CD4-positive, alpha-beta memory T cell (primary cell): ENCODE results near the gene BAIAP3. TPM values are rescaled to one million over a fixed set of nuclear protein-coding genes. Genes with fewer than 3 reads are reported as not detected.
A peak's percentile ranks its signal among the peaks of the same experiment; 100 is the strongest.

Experiments used
- CTCF ChIA-PET: fragments of 350-600 bp; sonication (Branson Sonifier 250); formaldehyde crosslinking; loops from one replicate; lab custom pipeline; 2021; ENCODE audit warnings: inconsistent platforms; ENCODE audit not compliant: partially characterized antibody; lab: Charles Lee
- POLR2A ChIA-PET: fragments of 350-600 bp; sonication (Branson Sonifier 250); formaldehyde crosslinking; loops from one replicate; lab custom pipeline; 2021; ENCODE audit not compliant: partially characterized antibody; lab: Charles Lee
- DNase-seq, 5 donors: peaks; one replicate each; pipeline versions ENCODE4 v3.0.0 to v3.0.0-alpha.2; 2020 to 2022; ENCODE audit warnings: mixed read lengths in 1 of 5
- H3K27ac ChIP-seq: one replicate; pipeline ENCODE4 v1.7.0; 2013; ENCODE audit warnings: low read depth, low read length
- H3K27me3 ChIP-seq: 2 replicates; pipeline ENCODE4 v1.7.0; 2013; ENCODE audit warnings: mild to moderate bottlenecking, low read length, moderate library complexity; ENCODE audit not compliant: insufficient read depth
- H3K36me3 ChIP-seq: 2 replicates; pipeline ENCODE4 v1.7.0; 2013; ENCODE audit warnings: mild to moderate bottlenecking, low read length, moderate library complexity; ENCODE audit not compliant: insufficient read depth
- H3K4me1 ChIP-seq: 2 replicates; pipeline ENCODE4 v1.7.0; 2013; ENCODE audit warnings: mild to moderate bottlenecking, low read length, moderate library complexity; ENCODE audit not compliant: insufficient read depth
- H3K4me3 ChIP-seq, 2 donors: one replicate each; pipeline ENCODE4 v1.7.0; 2013; ENCODE audit warnings: low read length in 2 of 2, mild to moderate bottlenecking in 1 of 2
- H3K9me3 ChIP-seq, 2 donors: one replicate each; pipeline ENCODE4 v1.7.0; 2013; ENCODE audit warnings: low read length in 2 of 2, control low read depth in 1 of 2; ENCODE audit not compliant: control insufficient read depth in 1 of 2
- H3K27ac Mint-ChIP-seq, 7 donors: one replicate each; pipeline ENCODE4 v1.8.0; 2020 to 2021; ENCODE audit warnings: mixed read lengths in 7 of 7, mild to moderate bottlenecking in 6 of 7, inconsistent platforms in 3 of 7, moderate library complexity in 3 of 7
- H3K27me3 Mint-ChIP-seq, 2 donors: one replicate each; pipeline ENCODE4 v1.8.0; 2020 to 2021; ENCODE audit warnings: mixed read lengths in 2 of 2
- H3K36me3 Mint-ChIP-seq, 2 donors: one replicate each; pipeline ENCODE4 v1.8.0; 2020 to 2021; ENCODE audit warnings: mixed read lengths in 2 of 2, inconsistent platforms in 1 of 2, mild to moderate bottlenecking in 1 of 2
- H3K4me1 Mint-ChIP-seq, 4 donors: one replicate each; pipeline ENCODE4 v1.8.0; 2020 to 2021; ENCODE audit warnings: mixed read lengths in 4 of 4, mild to moderate bottlenecking in 1 of 4
- H3K4me3 Mint-ChIP-seq, 8 donors: one replicate each; pipeline ENCODE4 v1.8.0; 2020 to 2021; ENCODE audit warnings: mixed read lengths in 8 of 8, mild to moderate bottlenecking in 7 of 8, moderate library complexity in 6 of 8, inconsistent platforms in 3 of 8
- H3K9me3 Mint-ChIP-seq, 8 donors: one replicate each; pipeline ENCODE4 v1.8.0; 2020 to 2021; ENCODE audit warnings: mixed read lengths in 8 of 8, mild to moderate bottlenecking in 5 of 8, inconsistent platforms in 3 of 8, moderate library complexity in 1 of 8
- intact Hi-C: fragments of 100-400 bp; cut with micrococcal nuclease; formaldehyde crosslinking; loops from one replicate; pipeline ENCODE4 v1.15.1; 2023
- polyA plus RNA-seq, 2 donors: library from polyadenylated mRNA; unstranded; fragments of 300-500 nt; fragmentation: Illumina TruSeq; gene quantifications; one replicate each; pipeline ENCODE4 v1.2.3, GENCODE V29; 2021
- total RNA-seq, 2 experiments: library from RNA; stranded (reverse); gene quantifications; one replicate each; pipeline ENCODE4 v1.2.3, GENCODE V29; 2021

BAIAP3 gene
- total and polyA plus RNA-seq, 4 experiments from 2014 or later: 1.0 to 19.7 (median 12.5) TPM

- ChIA-PET CTCF (interaction anchor here (1.3 kb wide), 1 partner anchor 11 kb away, joined by 11 read pairs; no protein-coding TSS in a partner anchor), POLR2A (no interaction called here)
- DNase-seq: no peak
- peaks cover 15% of the 10 kb centered on the region for H3K4me1 ChIP-seq
- H3K27me3 ChIP-seq: no peaks in the 10 kb centered on the region
- H3K36me3 ChIP-seq: no peaks in the 10 kb centered on the region
- Mint-ChIP-seq H3K9me3 (no peaks in the 10 kb centered on the region), H3K36me3 (peaks cover 0 to 19% of the 10 kb centered on the region in 2 donors), H3K4me3 (no peak overlapping the region), H3K27ac (no peak overlapping the region), H3K27me3 (no peaks in the 10 kb centered on the region), H3K4me1 (peaks cover 8 to 19% (median 10%) of the 10 kb centered on the region in 4 donors)
- no peak overlapping the region for H3K27ac ChIP-seq
- intact Hi-C loops: no loop called here
- H3K4me3 ChIP-seq: no peak overlapping the region
- no peaks in the 10 kb centered on the region for H3K9me3 ChIP-seq
These were observed 41.8 kb downstream of the BAIAP3 start for GRCh38 chr16:1375298-1375640.

- Histone ChIP-seq H3K4me3 (no peak overlapping the region), H3K27me3 (no peaks in the 10 kb centered on the region), H3K27ac (no peak overlapping the region), H3K4me1 (peaks cover 17% of the 10 kb centered on the region), H3K36me3 (no peaks in the 10 kb centered on the region), H3K9me3 (no peaks in the 10 kb centered on the region)
- Mint-ChIP-seq H3K4me3 (no peak overlapping the region), H3K4me1 (peaks cover 8 to 20% (median 11%) of the 10 kb centered on the region in 4 donors), H3K27ac (no peak overlapping the region), H3K27me3 (no peaks in the 10 kb centered on the region), H3K9me3 (no peaks in the 10 kb centered on the region), H3K36me3 (peaks cover 1 to 20% of the 10 kb centered on the region in 2 donors)
- ChIA-PET CTCF (no interaction called here), POLR2A (no interaction called here)
- intact Hi-C loops: no loop called here
- no peak for DNase-seq
These were observed 42.4 kb downstream of the BAIAP3 start for GRCh38 chr16:1375741-1376410.

DNA sequence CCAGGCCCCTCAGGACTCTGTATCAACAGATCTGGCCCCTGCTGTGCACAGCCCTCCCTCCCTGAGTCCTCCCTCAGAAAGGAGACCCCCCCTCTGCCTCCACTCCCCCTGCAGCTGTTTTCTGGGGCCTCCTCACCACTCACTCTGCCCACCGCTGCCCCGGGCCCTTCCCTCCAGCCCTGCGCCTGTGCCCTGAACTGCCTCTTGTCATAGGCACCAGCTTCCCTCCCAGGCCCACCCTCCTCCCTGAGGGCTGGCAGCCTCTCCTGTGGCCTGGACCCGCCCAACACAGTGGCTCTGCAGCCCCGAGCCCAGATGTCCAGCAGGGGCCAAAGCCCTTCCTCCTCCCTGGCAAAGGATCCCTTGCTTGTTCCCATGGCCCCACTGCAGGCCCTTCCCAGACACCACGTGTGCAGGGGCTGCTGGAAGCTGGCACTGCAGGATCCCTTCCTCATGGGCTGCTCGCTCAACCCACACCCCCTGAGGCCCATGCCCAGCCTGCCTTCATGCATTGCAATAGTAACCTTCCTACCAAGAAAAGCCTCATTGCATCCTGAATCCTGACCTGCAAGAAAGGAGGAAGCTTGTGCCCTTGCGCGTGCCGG, 44.1 kb downstream of the BAIAP3 start:
- Histone ChIP-seq H3K27me3 (no peaks in the 10 kb centered on the region), H3K9me3 (no peaks in the 10 kb centered on the region), H3K36me3 (peaks cover 7% of the 10 kb centered on the region), H3K4me1 (peaks cover 17% of the 10 kb centered on the region), H3K27ac (no peak overlapping the region), H3K4me3 (no peak overlapping the region)
- Mint-ChIP-seq H3K4me3 (peak overlapping the region in 2 of 8 donors; percentile 15 to 62), H3K4me1 (peaks cover 8 to 20% (median 11%) of the 10 kb centered on the region in 4 donors), H3K27ac (peak overlapping the region in 2 of 7 donors; percentile 47 to 75), H3K36me3 (peaks cover 6 to 24% of the 10 kb centered on the region in 2 donors), H3K27me3 (no peaks in the 10 kb centered on the region), H3K9me3 (no peaks in the 10 kb centered on the region)
- ChIA-PET CTCF (interaction anchor here (0.8 kb wide), 1 partner anchor 12 kb away, joined by 3 read pairs; no protein-coding TSS in a partner anchor), POLR2A (no interaction called here)
- intact Hi-C loops: no loop called here
- DNase-seq: no peak

- ChIA-PET POLR2A (interaction anchor here (1.1 to 1.2 kb wide), 2 partner anchors 12 to 404 kb away, joined by 3 read pairs; partner anchors contain the start of genes NUBP2 and SPSB3), CTCF (no interaction called here)
- H3K4me3 ChIP-seq: no peak overlapping the region
- H3K27ac ChIP-seq: peak overlapping the region; percentile 19
- Mint-ChIP-seq H3K4me1 (peaks cover 8 to 20% (median 11%) of the 10 kb centered on the region in 4 donors), H3K36me3 (peaks cover 6 to 24% of the 10 kb centered on the region in 2 donors), H3K27ac (peak overlapping the region in 5 of 7 donors; percentile 46 to 83 (median 75)), H3K4me3 (peak overlapping the region in 6 of 8 donors; percentile 46 to 71 (median 64)), H3K9me3 (no peaks in the 10 kb centered on the region), H3K27me3 (no peaks in the 10 kb centered on the region)
- H3K27me3 ChIP-seq: no peaks in the 10 kb centered on the region
- H3K4me1 ChIP-seq: peaks cover 17% of the 10 kb centered on the region
- no peaks in the 10 kb centered on the region for H3K9me3 ChIP-seq
- H3K36me3 ChIP-seq: peaks cover 7% of the 10 kb centered on the region
- intact Hi-C loops: no loop called here
- no peak for DNase-seq
These were observed 44.8 kb downstream of the BAIAP3 start for GRCh38 chr16:1378087-1378803.

GRCh38 chr16:1378804-1379303, 45.4 kb downstream of the BAIAP3 start:
- H3K27me3 ChIP-seq: no peaks in the 10 kb centered on the region
- H3K27ac Mint-ChIP-seq: peak overlapping the region; percentile 34 to 87 (median 75)
- peaks cover 6 to 24% of the 10 kb centered on the region in 2 donors for H3K36me3 Mint-ChIP-seq
- peak overlapping the region in 1 of 2 donors; percentile 32 for H3K4me3 ChIP-seq
- ChIA-PET POLR2A (interaction anchor here (0.8 to 1.2 kb wide), 3 partner anchors 11 to 403 kb away, joined by 3 to 5 read pairs (median 3); partner anchors contain the start of genes NUBP2, SPSB3 and UQCC4), CTCF (no interaction called here)
- peaks cover 7% of the 10 kb centered on the region for H3K36me3 ChIP-seq
- H3K9me3 Mint-ChIP-seq: no peaks in the 10 kb centered on the region
- intact Hi-C loops: no loop called here
- peaks cover 17% of the 10 kb centered on the region for H3K4me1 ChIP-seq
- H3K27ac ChIP-seq: peak overlapping the region; percentile 19
- H3K27me3 Mint-ChIP-seq: no peaks in the 10 kb centered on the region
- peak overlapping the region; percentile 28 to 71 (median 60) for H3K4me3 Mint-ChIP-seq
- DNase-seq: peak; percentile 44 to 84 (median 48)
- H3K4me1 Mint-ChIP-seq: peaks cover 8 to 20% (median 11%) of the 10 kb centered on the region in 4 donors
- H3K9me3 ChIP-seq: no peaks in the 10 kb centered on the region

- Histone ChIP-seq H3K9me3 (no peaks in the 10 kb centered on the region), H3K27me3 (no peaks in the 10 kb centered on the region), H3K36me3 (peaks cover 7% of the 10 kb centered on the region), H3K4me1 (peaks cover 17% of the 10 kb centered on the region), H3K4me3 (peak overlapping the region in 1 of 2 donors; percentile 32), H3K27ac (peak overlapping the region; percentile 19)
- Mint-ChIP-seq H3K4me1 (peaks cover 8 to 20% (median 11%) of the 10 kb centered on the region in 4 donors), H3K4me3 (peak overlapping the region; percentile 69 to 85 (median 75)), H3K27ac (peak overlapping the region; percentile 60 to 80 (median 65)), H3K36me3 (peaks cover 6 to 24% of the 10 kb centered on the region in 2 donors), H3K27me3 (no peaks in the 10 kb centered on the region), H3K9me3 (no peaks in the 10 kb centered on the region)
- intact Hi-C loops: no loop called here
- ChIA-PET CTCF (interaction anchor here (0.7 to 1.8 kb wide), 4 partner anchors 11 to 326 kb away, joined by 3 to 5 read pairs (median 4); no protein-coding TSS in a partner anchor), POLR2A (interaction anchor here (0.7 to 1.3 kb wide), 7 partner anchors 26 to 403 kb away, joined by 3 to 5 read pairs (median 3); partner anchors contain the start of genes NUBP2, SPSB3 and UQCC4)
- DNase-seq: peak; percentile 52 to 66 (median 57)
These were observed 46.0 kb downstream of the BAIAP3 start for GRCh38 chr16:1379304-1380076.
